ENCODE data around the gene PYCARD. TPM values are rescaled to one million over a fixed set of nuclear protein-coding genes. Genes with fewer than 3 reads are reported as not detected.

The PYCARD gene
- total and polyA plus RNA-seq, 10 of the 15 experiments (the other 5 are each of a cell fraction or from before 2014, with no cell fraction given), result 5.1 to 106 (median 45.9) TPM

DNA sequence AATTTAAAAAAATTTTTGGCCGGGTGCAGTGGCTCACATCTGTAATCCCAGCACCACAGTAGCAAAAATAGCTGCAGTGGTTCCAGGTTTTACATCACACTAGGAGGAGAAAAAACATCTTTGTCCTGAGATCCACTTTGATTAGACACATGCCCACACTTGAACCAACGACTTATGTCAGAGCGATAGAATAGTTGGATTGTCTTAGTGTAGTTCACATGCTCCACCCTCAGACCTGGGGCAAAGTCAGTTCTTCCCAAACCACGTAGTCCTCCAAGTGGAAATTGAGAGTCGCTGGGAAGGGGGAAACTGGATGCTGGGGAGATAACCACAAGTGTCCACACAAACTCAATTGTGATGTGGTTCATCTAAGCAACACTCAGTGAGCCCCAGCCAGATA, 45.8 kb upstream of the PYCARD start:
- TF ChIP-seq, protein P1, sequence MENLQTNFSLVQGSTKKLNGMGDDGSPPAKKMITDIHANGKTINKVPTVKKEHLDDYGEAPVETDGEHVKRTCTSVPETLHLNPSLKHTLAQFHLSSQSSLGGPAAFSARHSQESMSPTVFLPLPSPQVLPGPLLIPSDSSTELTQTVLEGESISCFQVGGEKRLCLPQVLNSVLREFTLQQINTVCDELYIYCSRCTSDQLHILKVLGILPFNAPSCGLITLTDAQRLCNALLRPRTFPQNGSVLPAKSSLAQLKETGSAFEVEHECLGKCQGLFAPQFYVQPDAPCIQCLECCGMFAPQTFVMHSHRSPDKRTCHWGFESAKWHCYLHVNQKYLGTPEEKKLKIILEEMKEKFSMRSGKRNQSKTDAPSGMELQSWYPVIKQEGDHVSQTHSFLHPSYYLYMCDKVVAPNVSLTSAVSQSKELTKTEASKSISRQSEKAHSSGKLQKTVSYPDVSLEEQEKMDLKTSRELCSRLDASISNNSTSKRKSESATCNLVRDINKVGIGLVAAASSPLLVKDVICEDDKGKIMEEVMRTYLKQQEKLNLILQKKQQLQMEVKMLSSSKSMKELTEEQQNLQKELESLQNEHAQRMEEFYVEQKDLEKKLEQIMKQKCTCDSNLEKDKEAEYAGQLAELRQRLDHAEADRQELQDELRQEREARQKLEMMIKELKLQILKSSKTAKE (IDR thresholded peaks at IDR 0.05; ENCODE audit: low read depth, poor library complexity, severe bottlenecking), result no peak
- TF ChIP-seq IKZF1 (conservative IDR thresholded peaks at IDR 0.05) (no peak), SUZ12 (IDR thresholded peaks at IDR 0.05; ENCODE audit: unreplicated experiment) (no peak), SMAD1 (IDR thresholded peaks at IDR 0.05; ENCODE audit: low read depth, partially characterized antibody) (no peak), TCF12 (IDR thresholded peaks at IDR 0.05; ENCODE audit: low read depth, low read length) (no peak), TBL1XR1 (IDR thresholded peaks at IDR 0.05; ENCODE audit: low read depth, low read length) (no peak)
- TF ChIP-seq, protein P2, sequence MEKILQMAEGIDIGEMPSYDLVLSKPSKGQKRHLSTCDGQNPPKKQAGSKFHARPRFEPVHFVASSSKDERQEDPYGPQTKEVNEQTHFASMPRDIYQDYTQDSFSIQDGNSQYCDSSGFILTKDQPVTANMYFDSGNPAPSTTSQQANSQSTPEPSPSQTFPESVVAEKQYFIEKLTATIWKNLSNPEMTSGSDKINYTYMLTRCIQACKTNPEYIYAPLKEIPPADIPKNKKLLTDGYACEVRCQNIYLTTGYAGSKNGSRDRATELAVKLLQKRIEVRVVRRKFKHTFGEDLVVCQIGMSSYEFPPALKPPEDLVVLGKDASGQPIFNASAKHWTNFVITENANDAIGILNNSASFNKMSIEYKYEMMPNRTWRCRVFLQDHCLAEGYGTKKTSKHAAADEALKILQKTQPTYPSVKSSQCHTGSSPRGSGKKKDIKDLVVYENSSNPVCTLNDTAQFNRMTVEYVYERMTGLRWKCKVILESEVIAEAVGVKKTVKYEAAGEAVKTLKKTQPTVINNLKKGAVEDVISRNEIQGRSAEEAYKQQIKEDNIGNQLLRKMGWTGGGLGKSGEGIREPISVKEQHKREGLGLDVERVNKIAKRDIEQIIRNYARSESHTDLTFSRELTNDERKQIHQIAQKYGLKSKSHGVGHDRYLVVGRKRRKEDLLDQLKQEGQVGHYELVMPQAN (conservative IDR thresholded peaks at IDR 0.05), result no peak
- H3K4me3 ChIP-seq, result no peak overlapping the region
- no peak overlapping the region for H3K27ac ChIP-seq (ENCODE audit: control insufficient read depth, insufficient read depth)
- no peaks in the 10 kb centered on the region for H3K79me2 ChIP-seq (ENCODE audit: control insufficient read depth, insufficient read depth, low read length)
- H2AFZ ChIP-seq (ENCODE audit: control insufficient read depth, low read depth, low read length), result no peak overlapping the region
- ATAC-seq (no peak), FAIRE-seq (no peak), DNase-seq (ENCODE audit: low read depth, low spot score) (no peak)
- peaks cover 8% of the 10 kb centered on the region for H3K4me1 ChIP-seq (ENCODE audit: control insufficient read depth, insufficient read depth, low read length)
- H3K9ac ChIP-seq (ENCODE audit: control insufficient read depth, insufficient read depth, low read length), result no peak overlapping the region
- no peaks in the 10 kb centered on the region for H3K9me3 ChIP-seq (replicated peaks; ENCODE audit: control insufficient read depth, insufficient read depth, low read length)
- no TSS peak for BruUV-seq (replicated peaks)
- H4K20me1 ChIP-seq (ENCODE audit: control insufficient read depth, insufficient read depth), result no peaks in the 10 kb centered on the region
- H3K27me3 ChIP-seq (replicated peaks in 1 of 2; ENCODE audit: control insufficient read depth in 2 of 2, insufficient read depth in 2 of 2, low read length in 1 of 2), result no peaks in the 10 kb centered on the region
- ChIA-PET POLR2A (no interaction called here), RAD21 (ENCODE audit: unreplicated experiment) (no interaction called here), CTCF (interaction anchor here (0.5 to 1.1 kb wide), 2 partner anchors 134 to 135 kb away, joined by 4 read pairs; no protein-coding TSS in a partner anchor), SMC1A (ENCODE audit: uncharacterized antibody, unreplicated experiment) (interaction anchor here (1.0 to 1.8 kb wide), 5 partner anchors 9 to 72 kb away, joined by 3 to 6 read pairs (median 3); no protein-coding TSS in a partner anchor)
- WGBS (ENCODE audit: insufficient coverage, insufficient replicate concordance, low lambda C conversion rate, missing lambda C conversion rate), result 67% methylated on average over 5 of the region's 5 CpGs
- intact Hi-C loops (cut with micrococcal nuclease; ENCODE audit: unreplicated experiment), result no loop called here
- in situ Hi-C loops (cut with MboI), result no loop called here
- H3K36me3 ChIP-seq (ENCODE audit: control insufficient read depth in 2 of 2, insufficient read depth in 2 of 2, low read length in 1 of 2), result no peaks in the 10 kb centered on the region
- H3K4me2 ChIP-seq (ENCODE audit: control insufficient read depth, insufficient read depth), result no peak overlapping the region
